GM21723 (cell line): ENCODE data around the gene KITLG.
"Not testable (repeated sequence)": the region's sequence is repeated elsewhere in the genome, so short reads cannot be mapped to it uniquely, and the experiment has no call there.

ENCODE experiments used
- ATAC-seq: cut with Tn5 transposase; IDR thresholded peaks from one replicate; pipeline ENCODE4 v1.9.1; 2021; ENCODE audit warnings: mild to moderate bottlenecking, moderate library complexity; ENCODE audit not compliant: unreplicated experiment

KITLG gene, protein sequence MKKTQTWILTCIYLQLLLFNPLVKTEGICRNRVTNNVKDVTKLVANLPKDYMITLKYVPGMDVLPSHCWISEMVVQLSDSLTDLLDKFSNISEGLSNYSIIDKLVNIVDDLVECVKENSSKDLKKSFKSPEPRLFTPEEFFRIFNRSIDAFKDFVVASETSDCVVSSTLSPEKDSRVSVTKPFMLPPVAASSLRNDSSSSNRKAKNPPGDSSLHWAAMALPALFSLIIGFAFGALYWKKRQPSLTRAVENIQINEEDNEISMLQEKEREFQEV

DNA sequence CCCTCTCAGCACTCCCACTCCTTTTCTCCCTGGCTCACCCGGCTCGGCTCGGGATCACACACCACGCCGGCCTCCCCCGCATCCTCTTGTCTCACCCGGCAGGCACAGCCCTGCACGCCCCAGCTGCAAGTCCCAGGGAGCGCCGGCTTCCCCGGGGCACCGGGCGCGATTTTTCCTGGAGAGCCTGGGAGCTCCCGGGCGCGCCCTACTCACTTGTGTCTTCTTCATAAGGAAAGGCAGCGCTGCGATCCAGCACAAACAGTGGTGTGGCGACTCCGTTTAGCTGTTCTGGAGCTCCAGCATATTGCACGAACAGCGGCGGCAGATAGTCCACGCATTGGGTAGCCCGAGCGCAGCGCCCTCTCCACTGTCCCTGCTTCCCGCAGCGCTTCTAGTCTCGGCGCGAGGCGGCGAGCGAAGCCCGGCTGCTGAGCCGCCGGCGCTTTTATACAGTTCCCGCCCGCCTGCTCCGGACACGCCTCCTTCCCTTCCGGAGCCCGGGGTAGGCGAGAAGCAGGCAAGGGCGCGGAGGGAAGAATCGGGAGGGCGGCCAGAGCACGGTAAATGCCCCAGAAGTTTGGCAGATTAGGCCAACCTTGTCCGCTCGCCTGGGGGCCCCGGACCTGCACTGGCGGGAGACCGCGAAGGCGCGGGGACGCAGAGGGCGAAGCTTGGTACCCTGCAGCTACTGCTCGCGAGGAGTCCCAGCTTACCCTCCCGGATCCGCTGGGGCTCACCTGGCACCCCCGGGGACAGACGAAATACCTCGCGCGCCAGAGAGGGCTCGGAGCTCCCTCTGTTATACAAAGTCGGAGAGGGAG, at the start of gene KITLG:
Gene KITLG, minus strand, starts transcription at position 421 of the 821 bp plus-strand sequence. Its CDS starts 193 bp downstream, at position 228.
- ATAC-seq = peak; percentile 89

DNA sequence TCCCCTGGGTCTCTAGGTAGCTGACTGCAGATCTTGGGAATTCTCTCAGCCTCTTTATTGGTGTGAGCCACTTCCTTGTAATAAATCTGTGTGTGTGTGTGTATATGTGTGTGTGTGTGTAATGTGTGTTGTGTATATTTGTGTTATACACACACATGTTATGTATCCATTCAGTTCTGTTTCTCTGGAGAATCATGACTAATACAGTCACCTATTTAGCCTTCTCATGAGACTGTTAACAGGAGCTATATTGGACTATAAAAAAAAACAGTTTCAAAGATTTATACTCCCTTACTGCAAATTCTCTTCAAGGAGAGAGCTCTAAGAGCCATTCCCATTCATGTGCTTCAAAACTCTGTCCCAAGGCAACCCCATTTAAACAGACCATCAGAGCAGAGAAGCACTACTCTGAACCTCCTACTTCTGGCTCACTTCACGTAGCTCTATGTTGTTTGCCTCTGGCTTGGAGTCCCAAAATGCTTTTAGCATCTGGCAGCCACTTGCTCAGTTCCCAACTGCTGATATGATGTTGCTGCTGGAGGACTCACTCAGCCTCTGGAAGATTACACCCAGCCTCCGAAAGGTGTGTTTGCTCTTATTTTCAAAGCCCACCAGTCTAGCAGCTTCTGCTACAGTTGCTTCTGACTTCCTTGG, 48.7 kb upstream of the KITLG start:
- no peak for ATAC-seq

DNA sequence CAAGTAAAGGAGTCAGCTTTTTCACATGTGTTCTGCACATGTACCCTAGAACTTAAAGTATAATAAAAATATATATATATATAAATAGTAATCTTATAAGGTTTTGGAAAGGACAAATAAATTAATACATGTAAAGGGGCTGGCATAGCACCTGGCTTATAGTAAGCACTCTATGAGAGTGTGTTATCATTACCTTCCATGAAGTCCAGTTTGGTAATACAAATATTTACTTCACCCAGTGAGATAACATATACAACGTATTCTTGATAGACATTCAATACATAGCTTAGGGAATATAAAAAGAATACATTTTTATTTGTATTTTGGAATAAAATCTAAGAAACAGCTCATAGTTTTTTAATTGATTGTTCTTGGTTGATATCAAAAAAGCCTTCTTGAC, 47.8 kb upstream of the KITLG start:
- not testable (repeated sequence) for ATAC-seq

DNA sequence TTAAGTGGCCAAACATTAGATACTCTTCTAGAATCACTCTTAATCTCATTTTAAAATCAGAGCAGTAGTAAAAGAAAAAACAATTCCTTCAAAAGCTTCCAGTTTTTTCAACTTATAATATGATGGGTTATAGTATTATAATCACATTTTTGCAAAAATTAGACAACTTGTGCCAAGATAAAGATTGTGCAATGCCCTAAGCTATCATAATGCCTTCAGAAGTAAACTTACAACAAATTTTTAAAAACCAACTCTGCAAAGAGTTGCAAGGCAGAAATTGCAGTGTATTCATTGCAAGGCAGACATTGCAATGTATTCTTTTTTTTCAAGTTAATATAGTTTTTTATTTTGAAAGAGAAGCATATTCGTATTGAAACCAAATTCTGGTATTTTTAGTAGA, 47.2 kb upstream of the KITLG start:
- no peak for ATAC-seq

GRCh38 chr12:88625356-88625755, 45.1 kb upstream of the KITLG start:
- ATAC-seq = no peak

GRCh38 chr12:88624911-88625310, 44.6 kb upstream of the KITLG start:
- ATAC-seq = no peak

DNA sequence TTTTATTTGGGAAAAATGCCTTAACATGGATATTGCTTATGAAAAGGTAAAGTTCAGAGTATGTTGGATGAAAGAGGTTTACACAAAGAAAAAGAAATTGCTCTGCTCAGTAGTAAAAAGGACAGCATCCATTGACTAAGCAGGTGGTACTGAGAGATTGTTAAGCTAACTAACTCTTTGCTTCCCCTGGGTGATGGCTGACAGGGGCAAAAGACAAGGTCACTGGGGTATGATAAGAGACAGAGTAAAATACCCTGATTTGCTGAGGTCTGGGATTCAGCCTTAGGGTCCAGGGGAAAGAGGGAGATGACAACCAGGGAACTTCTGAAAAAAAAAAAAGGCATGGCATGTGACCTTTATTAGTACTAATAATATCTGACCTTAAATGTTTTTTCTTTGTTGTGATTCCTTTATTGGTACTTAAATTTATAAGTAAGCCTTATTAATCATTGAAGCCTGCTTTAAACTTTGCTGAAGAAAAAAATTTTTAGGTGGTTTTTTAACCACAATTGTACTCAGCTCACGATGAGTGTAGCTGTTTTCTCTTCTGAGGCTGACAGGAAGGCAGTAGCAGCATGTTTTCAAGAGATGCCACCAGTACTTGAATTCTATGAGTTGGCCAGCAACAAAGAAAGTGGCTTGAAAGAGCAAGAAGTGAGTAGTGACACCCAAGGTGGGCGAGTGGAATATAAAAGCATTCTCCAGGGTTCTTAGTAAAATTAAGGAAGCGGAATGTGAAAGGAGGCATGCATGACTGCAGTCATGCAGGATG, 43.7 kb upstream of the KITLG start:
- ATAC-seq = no peak

- no peak for ATAC-seq
Measured at GRCh38 chr12:88617352-88617751, 37.1 kb upstream of the KITLG start.

GRCh38 chr12:88615490-88615889, 35.2 kb upstream of the KITLG start:
- ATAC-seq = no peak

DNA sequence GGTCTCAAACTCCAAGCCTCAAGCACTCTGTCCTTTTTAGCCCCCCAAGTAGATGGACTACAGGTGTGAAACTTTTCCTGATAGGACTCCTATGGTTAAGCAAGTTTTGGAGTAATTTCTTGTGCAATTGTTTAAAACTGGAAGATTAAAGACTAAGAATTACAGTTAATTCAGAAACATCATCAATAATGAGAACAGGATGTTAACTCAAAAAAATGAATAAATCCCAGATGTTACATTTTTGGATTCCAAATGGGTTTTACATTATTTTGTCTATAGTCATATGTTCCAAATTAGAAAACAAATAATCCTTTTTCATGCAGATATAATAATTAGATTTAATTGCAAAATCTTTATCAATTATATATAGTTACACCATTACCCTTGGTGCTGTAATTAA, 24.4 kb upstream of the KITLG start:
- no peak for ATAC-seq

DNA sequence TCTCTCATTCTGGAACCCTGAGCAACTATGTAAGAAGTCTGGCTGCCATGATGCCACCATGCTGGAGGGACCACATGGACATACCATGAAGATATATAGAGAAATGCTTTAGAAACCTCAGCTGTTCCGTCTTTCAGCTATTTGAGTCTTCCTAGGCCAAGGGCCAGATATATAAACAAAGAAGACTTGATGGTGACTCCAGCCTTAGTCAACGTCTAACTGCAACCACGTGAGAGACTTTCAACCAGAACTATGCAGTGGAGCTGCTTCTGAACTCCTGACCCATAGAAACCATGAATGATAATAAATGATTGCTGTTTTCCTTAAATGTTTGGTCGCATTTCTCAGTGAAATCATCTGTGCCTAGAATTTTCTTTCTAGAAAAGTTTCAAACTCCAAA, 20.0 kb upstream of the KITLG start:
- no peak for ATAC-seq

DNA sequence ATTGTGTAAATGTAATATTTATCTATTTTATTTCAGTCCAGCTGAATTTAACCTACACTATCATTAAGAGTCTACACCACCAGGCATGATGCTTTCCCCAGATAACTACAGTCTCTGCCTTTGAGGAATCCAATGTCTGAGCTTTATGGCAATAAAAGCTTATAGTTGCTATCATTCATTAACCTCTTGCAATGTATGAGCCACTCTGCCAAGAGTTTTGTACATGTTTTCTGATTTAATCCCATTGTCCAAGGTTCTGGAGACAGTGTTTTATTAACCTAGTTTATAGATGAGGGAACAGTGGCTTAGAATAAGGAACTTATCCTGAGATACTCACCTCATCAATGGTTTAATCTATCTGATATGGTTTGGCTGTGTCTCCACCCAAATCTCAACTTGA, 17.1 kb upstream of the KITLG start:
- no peak for ATAC-seq

- ATAC-seq = no peak
Measured at GRCh38 chr12:88595697-88596096, 15.4 kb upstream of the KITLG start.

DNA sequence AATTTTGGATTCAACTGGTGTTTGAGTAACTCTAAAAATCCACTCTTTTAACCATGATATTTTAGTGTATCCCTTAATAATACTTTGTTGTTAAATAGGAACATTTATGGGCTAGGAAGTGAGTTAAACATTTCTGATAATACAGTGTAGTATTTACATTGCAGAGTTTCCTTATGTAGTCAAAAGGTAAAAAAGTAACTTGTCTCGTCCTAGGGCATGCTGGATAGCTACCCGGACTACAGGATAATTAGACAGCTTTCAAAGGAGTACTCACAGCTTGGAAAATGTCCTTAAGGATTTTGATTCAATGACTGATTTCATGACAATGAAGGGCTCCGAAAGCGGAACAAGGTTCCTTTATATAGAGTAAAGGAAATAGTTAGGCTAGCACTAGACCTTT, 14.5 kb upstream of the KITLG start:
- ATAC-seq = no peak

DNA sequence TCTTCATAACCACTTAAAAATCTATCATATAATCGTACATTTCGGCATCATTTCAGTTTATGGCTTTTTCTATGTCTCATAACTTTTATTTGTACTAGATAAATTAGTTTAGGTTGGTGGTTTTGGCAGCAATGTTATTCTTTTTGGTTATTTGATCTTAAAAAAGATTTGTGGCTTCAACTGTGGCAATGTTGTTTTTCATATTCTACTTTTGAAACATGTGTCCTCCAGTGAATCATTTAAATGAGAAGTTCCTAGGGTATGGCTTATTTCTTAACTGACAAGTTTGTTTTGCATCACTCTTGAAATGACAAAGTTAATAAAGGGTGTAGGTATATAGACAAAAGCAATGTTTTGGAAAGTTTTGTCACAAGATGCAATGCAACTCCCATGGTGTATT, 11.1 kb upstream of the KITLG start:
- no peak for ATAC-seq

DNA sequence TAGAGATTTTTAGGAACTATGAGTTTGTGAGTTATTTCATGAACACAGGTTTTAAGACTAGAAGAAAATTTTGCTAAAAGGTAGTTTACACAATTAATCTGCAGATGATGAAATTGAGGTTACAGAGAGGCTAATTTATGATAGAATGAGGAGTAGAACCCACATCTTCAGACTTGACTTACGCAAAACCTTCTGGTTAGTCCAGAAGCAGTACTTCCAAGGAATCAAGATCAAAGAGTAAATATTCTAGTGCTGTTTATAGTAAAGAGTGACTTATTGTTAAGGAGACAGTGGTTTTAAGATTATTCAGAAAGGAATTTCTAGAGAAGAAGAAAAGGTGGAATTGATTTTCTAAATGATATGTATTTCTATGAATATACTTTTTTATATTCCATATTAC, 10.6 kb upstream of the KITLG start:
- ATAC-seq = no peak

GRCh38 chr12:88585077-88585476, 4.8 kb upstream of the KITLG start:
- no peak for ATAC-seq

DNA sequence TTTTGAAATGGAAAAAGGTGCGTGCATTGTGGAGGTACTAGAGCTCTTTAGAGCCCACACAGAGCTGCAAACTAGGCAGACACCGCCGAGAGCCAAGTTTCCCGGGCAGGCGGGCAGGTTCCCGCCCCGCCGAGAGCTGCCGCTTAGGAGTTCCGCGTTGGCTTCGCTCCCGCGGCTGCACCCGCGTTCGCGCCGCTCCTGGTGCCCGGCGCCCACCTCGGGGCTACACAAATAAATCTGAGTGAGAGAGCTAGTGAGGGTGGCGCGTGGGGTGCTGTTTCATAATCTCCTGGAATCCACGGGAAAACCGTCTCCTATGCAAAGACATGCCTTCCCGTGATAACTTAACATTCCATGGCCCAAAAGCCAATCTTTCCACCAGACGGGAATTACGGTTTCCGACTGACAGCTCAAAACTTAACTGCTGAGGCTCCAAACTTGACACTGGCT, 645 bp downstream of the KITLG start:
- no peak for ATAC-seq

DNA sequence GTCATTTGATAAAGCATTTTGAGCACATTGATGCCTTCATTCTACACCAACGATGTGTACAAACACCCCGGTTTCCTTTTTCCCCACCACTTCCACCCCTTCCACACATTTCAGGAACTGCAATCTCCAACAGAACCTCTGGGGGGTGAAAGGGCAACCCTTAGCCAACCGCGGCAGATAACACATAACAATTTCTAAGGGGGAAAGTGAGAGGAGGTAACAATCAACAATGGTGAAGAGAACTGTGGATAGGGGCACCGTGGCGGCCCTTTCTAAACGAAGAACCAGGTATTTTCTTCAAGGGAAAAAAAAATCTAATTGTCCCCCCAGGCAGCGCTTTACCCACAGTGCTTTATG, 1.1 kb downstream of the KITLG start:
- ATAC-seq = no peak

DNA sequence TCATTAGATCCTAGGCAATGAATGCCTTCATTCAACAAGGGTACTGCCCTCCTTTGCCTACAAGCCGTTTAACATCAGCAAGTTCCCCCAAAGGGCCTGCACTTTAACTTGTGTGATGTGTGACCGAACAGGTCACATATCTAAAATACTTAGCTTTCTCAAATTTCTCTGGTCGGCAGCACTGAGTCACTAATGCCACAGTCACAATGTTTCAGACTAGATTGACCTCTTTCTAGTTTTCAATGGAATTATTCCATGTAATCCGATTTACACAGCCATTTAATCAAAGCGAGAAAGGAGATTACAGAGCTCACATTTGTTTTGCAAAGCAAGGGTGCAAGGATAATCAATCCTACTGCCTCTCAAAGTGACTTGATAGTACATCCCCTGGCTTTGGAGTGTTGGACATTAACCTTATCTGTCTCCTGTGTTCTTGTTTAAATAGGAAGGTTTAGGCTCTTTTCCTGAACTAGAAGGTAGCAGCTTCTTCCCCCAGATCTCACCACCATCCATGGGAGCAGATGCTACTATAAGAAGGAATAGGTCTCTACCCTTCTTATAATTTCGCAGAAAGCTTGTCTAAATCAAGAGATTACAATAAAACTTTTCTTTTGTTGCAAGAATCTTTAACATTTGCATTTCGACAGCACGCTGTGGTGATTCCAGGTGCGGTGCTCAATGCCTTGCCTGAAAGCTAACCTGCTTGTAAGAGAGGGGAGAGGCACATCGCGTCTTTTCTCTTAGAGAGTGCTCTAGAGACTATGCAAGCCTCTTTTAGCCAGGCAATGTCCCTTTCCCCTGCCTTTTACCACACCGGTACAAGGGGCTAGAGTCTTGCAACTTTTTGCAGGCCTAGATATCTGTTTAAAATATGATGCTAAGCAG, 1.8 kb downstream of the KITLG start:
- no peak for ATAC-seq
